Activated CD4-positive, alpha-beta T cell treated with anti-CD3 and anti-CD28 coated beads, Interleukin-2, amount 50 U/mL, for 16 hours (primary cell): Measurements from ENCODE around the gene USP4.
"Not testable (repeated sequence)": the region's sequence is repeated elsewhere in the genome, so short reads cannot be mapped to it uniquely, and the experiment has no call there.

Experiments
- DNase-seq: peaks from one replicate; pipeline ENCODE4 v3.0.0-alpha.2; 2020

The USP4 gene

GRCh38 chr3:49349348-49350114, 9.7 kb upstream of the USP4 start:
- DNase-seq = no peak

- DNase-seq = not testable (repeated sequence)
These were observed 8.5 kb upstream of the USP4 start for GRCh38 chr3:49348361-49348760.

- DNase-seq = no peak
These were observed 7.0 kb upstream of the USP4 start for GRCh38 chr3:49346797-49347251.

GRCh38 chr3:49343163-49343562, 3.3 kb upstream of the USP4 start:
- DNase-seq = no peak

- no peak for DNase-seq
These were observed 2.1 kb upstream of the USP4 start for GRCh38 chr3:49341996-49342395.

- no peak for DNase-seq
These were observed 292 bp downstream of the USP4 start for GRCh38 chr3:49339581-49339940.

- DNase-seq = no peak
These were observed 5.8 kb downstream of the USP4 start for GRCh38 chr3:49333916-49334633.

- peak; percentile 23 for DNase-seq
These were observed 6.8 kb downstream of the USP4 start for GRCh38 chr3:49333091-49333490.

- no peak for DNase-seq
These were observed 10.7 kb downstream of the USP4 start for GRCh38 chr3:49329186-49329585.

- not testable (repeated sequence) for DNase-seq
These were observed 11.5 kb downstream of the USP4 start for GRCh38 chr3:49328350-49328749.

- no peak for DNase-seq
These were observed 12.4 kb downstream of the USP4 start for GRCh38 chr3:49327485-49327884.

GRCh38 chr3:49324768-49325167, 15.1 kb downstream of the USP4 start:
- DNase-seq = no peak

GRCh38 chr3:49316696-49317457, 23.0 kb downstream of the USP4 start:
- no peak for DNase-seq

- no peak for DNase-seq
These were observed 25.8 kb downstream of the USP4 start for GRCh38 chr3:49313896-49314688.

GRCh38 chr3:49311283-49311682, 28.6 kb downstream of the USP4 start:
- DNase-seq = no peak

GRCh38 chr3:49310677-49311076, 29.2 kb downstream of the USP4 start:
- DNase-seq = no peak

GRCh38 chr3:49305608-49306007, 34.2 kb downstream of the USP4 start:
- DNase-seq = no peak

GRCh38 chr3:49302613-49303012, 37.2 kb downstream of the USP4 start:
- DNase-seq = no peak

GRCh38 chr3:49300595-49300994, 39.3 kb downstream of the USP4 start:
- no peak for DNase-seq

- no peak for DNase-seq
These were observed 41.3 kb downstream of the USP4 start for GRCh38 chr3:49298511-49298910.

- no peak for DNase-seq
These were observed 43.0 kb downstream of the USP4 start for GRCh38 chr3:49296781-49297411.

- DNase-seq = peak; percentile 39
These were observed 44.3 kb downstream of the USP4 start for GRCh38 chr3:49295489-49296058.
